HG03378 (cell line): ENCODE data around the gene NKAPL.
A peak's percentile ranks its signal among the peaks of the same experiment; 100 is the strongest.

Source experiments
- ATAC-seq: cut with Tn5 transposase; IDR thresholded peaks from one replicate; pipeline ENCODE4 v1.9.1; 2021; ENCODE audit warnings: mild to moderate bottlenecking, moderate library complexity; ENCODE audit not compliant: unreplicated experiment

Gene NKAPL

DNA sequence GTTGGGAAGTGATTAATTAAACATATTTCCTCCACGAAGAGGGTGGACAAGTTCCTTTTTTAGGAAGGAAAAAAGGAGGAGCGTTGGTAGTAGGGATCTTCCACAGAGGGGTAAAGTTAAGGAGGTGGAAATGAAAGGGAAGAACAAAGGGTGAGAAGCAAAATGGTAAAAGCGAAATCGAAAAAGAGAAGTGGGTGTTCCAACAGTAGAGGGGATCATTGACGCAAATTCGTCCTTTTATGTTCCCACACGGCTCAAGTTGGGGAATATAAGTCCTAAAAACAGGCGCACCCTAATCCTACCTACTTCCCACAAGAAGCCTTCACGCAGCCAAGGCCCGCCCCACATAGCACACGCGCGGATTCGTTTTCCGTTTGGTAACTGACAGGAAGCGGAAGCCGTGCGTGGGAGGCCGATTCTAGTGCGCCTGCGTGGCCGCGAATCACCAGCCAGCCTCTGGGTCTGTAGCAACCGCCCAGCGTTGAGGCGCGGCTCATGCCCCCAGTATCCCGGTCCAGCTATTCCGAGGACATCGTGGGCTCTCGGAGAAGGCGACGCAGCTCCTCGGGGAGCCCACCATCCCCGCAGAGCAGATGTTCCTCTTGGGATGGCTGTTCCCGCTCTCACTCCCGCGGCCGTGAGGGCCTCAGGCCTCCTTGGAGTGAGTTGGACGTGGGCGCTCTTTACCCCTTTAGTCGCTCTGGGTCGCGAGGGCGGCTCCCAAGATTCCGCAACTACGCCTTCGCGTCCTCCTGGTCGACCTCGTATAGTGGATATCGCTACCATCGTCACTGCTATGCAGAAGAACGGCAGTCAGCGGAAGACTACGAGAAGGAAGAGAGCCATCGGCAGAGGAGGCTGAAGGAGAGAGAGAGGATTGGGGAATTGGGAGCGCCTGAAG is at the start of gene NKAPL:
Gene NKAPL, plus strand, starts transcription at position 421 of the 901 bp plus-strand sequence. Its CDS starts 75 bp downstream, at position 496.
- ATAC-seq: no peak

DNA sequence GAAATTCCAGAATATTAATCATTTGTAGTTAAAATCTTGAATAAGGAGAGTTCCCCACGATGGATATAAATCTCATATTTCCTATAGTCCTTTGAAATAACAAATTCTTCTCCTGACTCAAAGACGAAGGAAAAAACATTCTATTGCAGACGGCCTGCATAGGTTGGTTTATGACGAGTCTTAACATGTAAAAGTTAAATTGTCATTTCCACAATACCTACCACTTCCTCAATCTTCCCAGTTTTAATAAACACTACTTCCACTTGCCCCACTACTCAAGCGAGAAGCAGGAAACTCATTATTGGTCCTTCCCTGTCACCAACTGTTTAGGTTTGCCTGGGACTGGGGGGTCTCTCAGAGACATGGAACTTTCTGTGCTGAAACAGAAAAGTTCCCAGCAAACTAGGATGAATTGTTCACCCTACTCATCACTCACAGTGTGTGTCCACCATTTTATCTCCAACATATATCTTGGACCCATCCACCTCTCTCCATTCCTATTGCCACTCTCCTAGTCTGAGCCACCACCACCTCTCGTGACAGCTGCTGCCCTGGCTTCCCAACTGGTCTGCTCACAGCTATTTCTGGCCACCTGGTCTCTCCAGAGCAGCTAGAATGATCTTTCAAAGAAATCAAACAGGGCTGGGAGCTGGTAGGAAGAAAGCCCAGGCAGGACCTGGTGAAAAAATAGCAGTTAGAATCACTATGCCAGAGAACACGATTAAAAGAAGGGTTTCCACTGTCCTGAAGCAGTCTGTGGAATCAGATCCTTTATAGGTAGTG is 49.2 kb upstream of the NKAPL start:
- no peak for ATAC-seq

DNA sequence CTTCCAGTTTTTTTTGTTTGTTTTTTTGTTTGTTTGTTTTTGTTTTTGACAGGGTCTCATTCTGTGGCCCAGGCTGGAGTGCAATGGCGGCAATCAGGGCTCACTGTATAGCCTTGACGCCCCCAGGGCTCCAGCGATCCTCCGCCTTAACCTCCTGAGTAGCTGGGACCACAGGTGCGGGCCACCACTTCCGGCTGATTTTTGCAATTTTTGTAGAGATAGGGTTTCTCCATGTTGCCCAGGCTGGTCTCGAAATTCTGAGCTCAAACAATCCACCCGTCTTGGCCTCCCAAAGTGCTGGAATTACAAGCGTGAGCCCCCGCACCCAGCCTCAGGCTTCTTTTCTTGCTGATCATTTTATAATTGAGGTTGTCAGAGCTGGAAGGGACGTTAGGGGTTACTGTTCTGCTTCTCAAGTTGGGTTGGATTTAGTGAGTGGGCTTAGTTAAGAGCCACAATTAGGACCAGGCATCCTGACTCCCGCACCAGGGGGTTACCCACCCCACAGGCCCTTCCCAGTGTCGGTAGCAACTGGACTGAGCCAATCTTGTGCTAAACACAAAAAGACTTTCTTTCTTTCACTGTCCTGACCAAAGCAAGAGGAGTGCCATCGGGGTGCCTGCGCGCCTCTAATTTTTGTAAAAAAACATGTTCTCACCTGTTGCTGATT is 47.1 kb upstream of the NKAPL start:
- ATAC-seq: peak; percentile 15

GRCh38 chr6:28212510-28213212 is 46.4 kb upstream of the NKAPL start:
- peak; percentile 40 for ATAC-seq

DNA sequence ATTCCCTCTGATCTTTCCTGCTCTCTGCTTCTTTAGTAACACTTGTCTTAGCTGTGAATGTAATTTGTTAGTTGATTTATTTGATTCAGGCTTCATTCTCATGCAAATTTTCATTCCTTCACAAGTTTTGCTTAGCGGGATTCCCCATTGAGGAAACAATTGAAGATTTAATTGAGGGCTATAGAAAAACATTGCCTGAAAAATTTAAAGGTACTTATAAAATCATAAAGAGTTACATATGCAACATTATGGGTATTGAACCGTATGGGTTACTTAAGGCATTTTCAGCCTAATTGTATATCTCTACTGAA is 45.9 kb upstream of the NKAPL start:
- no peak for ATAC-seq

DNA sequence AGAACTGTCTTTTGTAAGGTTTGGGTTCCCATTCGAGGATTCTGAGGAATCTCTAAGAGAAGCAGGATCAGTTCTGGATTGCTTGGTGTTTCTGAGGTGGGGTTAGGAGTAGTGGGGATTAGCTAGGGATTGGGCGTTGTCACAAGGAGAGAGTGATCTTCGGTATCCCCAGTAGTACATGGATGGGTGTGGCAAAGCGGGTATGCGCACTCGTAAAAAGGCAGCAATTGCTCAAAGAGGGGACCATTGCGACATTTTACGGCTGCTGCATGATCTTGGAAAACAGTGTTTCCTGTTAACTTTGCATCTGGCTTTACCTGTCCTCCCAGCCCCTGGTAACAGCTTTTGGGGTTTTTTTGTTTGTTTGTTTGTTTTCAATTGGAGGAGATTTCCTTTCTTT is 43.7 kb upstream of the NKAPL start:
- ATAC-seq: no peak

DNA sequence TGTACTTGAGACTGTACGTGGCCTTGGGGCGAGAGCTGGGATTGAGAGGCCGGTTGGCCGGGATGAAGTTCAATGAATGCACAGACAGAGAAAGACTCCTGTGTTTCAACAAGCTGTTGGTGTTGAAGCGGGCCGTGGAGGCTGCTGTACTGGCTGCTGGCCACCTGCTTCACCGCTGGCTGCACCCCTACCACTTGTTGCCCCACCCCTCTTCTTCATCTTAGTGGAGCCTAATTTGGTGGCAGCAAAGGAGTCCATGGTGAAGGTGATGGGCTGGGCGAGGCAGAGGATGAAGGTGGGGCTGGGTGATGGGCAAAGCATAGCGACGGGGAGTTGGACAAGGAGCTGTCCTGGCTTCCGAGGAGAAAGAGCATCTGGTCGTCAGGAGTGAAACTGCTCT is 41.2 kb upstream of the NKAPL start:
- ATAC-seq: no peak

DNA sequence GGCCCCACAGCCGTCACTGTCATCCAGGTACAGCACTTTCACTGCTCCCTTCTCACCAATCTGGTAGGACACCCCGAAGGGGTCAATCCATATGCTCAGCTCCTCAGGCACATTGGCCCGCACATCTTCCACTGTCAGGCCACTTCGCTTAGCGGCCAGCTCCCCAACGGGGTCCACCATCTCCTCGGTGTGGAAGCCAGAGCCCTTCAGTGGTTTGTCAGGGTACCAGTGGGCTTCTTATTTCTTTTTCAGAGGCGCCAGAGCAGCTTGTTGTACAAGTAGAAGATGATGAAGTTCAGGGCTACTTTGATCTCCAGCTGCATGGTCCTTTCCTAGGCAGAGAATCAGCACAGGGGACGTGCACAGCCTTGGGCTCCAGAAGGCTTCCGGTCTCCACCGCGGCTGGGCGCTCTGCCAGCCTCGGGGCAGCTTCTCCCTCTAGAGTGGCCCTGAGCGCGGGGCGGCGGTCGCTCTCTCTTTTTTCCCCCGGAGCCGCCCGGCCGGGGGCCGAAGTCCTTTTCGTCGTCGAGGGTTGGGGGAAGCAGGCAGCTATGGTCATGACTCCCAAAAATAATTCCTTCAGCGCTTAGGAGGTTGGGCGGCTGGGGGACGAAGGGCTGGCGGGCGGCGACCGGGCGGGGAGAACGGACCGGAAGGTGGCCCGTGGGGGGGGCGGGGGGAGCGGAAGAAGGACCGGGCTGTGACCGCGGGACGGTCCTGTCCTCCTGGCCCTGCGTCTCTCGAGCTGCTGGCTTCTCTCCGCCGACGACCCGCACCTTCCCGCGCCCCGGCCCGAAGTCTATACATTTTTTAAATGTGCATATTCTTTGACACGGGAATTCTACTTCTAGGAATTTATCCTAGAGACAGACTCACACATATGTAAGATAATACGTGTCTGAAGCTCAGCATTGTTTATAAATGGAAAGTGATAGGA is 40.5 kb upstream of the NKAPL start:
- no peak for ATAC-seq

DNA sequence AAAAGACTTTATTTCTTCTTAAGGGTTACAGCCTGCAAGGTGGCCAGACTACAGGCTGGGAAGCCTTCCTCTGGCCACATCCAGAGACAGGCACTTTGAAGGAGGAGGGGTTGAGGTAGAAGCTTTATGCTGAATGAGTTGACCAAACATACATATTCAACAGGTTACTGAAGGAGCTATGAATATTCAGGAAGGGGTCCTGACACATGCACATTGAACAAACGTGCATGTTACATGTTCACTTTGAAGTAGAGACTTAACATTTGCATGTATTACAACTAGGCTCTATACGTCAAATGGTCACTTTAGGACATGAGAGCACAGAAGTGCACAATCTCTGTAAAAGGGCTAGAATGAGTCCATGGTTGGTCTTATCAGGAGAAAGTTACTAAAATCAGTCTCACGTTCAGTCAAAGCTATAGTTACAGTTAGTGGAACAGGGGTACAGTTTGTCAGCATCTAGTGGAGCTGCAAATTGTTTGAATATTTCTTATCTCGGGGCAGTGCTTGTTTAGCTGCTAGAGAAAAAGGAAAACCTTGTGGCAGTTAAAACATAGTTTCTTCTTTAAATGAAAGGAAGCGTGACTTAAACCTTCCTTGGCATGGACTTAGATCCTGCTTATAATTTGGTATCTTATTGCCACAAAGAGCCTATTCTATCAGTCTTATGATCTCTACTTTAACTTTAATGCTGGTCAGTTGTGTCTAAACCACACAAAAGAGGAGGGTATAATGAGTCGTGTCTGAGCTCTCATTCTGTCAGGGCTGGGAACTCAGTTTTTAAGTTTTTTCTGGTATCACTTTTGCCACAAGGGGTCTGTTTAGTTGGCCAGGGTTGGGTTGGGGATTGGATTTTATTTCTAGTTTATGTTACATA is 38.6 kb upstream of the NKAPL start:
- no peak for ATAC-seq

- no peak for ATAC-seq
Observed at GRCh38 chr6:28224131-28225055, 34.7 kb upstream of the NKAPL start.

- ATAC-seq: peak; percentile 60
Observed at GRCh38 chr6:28225056-28225834, 33.9 kb upstream of the NKAPL start, which contains the start of gene ZSCAN9. ZSCAN9 (plus strand) TSS chr6:28225275; CDS start chr6:28227085, 1,810 bp downstream.

GRCh38 chr6:28226460-28226859 is 32.6 kb upstream of the NKAPL start:
- no peak for ATAC-seq

DNA sequence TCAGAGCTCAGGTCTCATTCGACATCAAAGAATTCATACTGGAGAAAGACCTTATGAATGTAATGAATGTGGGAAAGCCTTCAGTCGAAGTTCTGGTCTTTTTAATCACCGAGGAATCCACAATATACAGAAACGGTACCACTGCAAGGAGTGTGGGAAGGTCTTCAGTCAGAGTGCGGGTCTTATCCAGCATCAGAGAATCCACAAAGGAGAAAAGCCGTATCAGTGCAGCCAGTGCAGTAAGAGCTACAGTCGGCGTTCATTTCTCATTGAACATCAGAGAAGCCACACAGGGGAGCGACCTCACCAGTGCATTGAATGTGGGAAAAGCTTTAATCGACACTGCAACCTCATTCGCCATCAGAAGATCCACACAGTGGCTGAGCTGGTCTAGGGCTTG is 26.3 kb upstream of the NKAPL start:
- ATAC-seq: no peak

- ATAC-seq: no peak
Observed at GRCh38 chr6:28235912-28236452, 23.1 kb upstream of the NKAPL start.

DNA sequence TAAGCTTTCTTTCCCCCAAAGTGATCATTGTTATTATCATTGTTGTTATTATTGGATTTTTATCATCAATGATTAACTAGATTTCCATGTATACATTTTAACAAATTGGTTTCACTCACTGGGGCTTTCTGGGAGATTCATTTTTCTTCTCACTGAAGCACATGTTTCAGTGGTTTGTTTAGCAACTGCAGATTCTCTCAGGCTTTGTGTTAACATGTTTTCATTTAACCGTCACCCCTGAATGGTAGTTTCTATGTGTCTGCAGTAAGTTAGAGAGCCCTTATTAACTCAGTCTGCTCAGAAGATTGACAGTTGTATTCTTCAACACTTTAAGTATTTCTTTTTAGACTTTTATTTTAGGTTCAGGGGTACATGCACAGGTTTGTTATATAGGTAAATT is 19.5 kb upstream of the NKAPL start:
- no peak for ATAC-seq

- no peak for ATAC-seq
Observed at GRCh38 chr6:28240471-28240870, 18.6 kb upstream of the NKAPL start.

- no peak for ATAC-seq
Observed at GRCh38 chr6:28243946-28244345, 15.2 kb upstream of the NKAPL start.
